OCI-LY7 (cell line): ENCODE data around the gene EXOG. TPM values are rescaled to one million over a fixed set of nuclear protein-coding genes. Genes with fewer than 3 reads are reported as not detected.

Source experiments
- BruUV-seq: library from RNA; stranded (reverse); fragments of 400-500 nt; replicated peaks from 2 replicates; lab custom pipeline; 2021; lab: Mats Ljungman, UMichigan
- CTCF ChIA-PET: fragments of 300-600 bp; sonication (Branson Sonifier 250); formaldehyde crosslinking; loops from one replicate; lab custom pipeline; 2022; ENCODE audit warnings: antibody characterized with exemption; ENCODE audit not compliant: unreplicated experiment; lab: Charles Lee
- POLR2A ChIA-PET: fragments of 300-600 bp; sonication (Branson Sonifier 250); formaldehyde crosslinking; loops from one replicate; lab custom pipeline; 2022; ENCODE audit warnings: antibody characterized with exemption; lab: Charles Lee
- DNase-seq: peaks from one replicate; pipeline ENCODE4 v3.0.0-alpha.2; 2015; ENCODE audit warnings: low spot score
- H2AFZ ChIP-seq: fragments of 200-600 bp; sonication (generic), shearing (Covaris generic); 2 replicates; pipeline ENCODE4 v1.6.1; 2014; ENCODE audit warnings: mild to moderate bottlenecking, antibody characterized with exemption, low read length, moderate library complexity
- H3K27ac ChIP-seq: fragments of 200-600 bp; sonication (generic); 2 replicates; pipeline ENCODE4 v1.5.1; 2014; ENCODE audit warnings: mixed run types, low read depth, mild to moderate bottlenecking, moderate library complexity, low read length, inconsistent platforms; ENCODE audit not compliant: poor library complexity, severe bottlenecking
- H3K36me3 ChIP-seq: fragments of 200-600 bp; sonication (generic); 2 replicates; pipeline ENCODE4 v1.6.1; 2014; ENCODE audit warnings: mild to moderate bottlenecking, antibody characterized with exemption, low read length, moderate library complexity, mixed read lengths; ENCODE audit not compliant: insufficient read depth
- H3K4me1 ChIP-seq: fragments of 200-600 bp; sonication (generic); 2 replicates; pipeline ENCODE4 v1.5.1; 2014; ENCODE audit warnings: mild to moderate bottlenecking, low read length; ENCODE audit not compliant: insufficient read depth, poor library complexity, severe bottlenecking
- H3K4me2 ChIP-seq: fragments of 200-600 bp; sonication (generic); 2 replicates; pipeline ENCODE4 v1.6.1; 2014; ENCODE audit warnings: mild to moderate bottlenecking, low read length
- H3K4me3 ChIP-seq: fragments of 200-600 bp; sonication (generic); 2 replicates; pipeline ENCODE4 v1.5.1; 2014; ENCODE audit warnings: mild to moderate bottlenecking, low read depth, low read length; ENCODE audit not compliant: poor library complexity, severe bottlenecking
- H3K79me2 ChIP-seq: fragments of 200-600 bp; sonication (generic); 2 replicates; pipeline ENCODE4 v1.6.1; 2016; ENCODE audit warnings: low read depth, mild to moderate bottlenecking, low read length, moderate library complexity, mixed read lengths; ENCODE audit not compliant: insufficient read depth
- H3K9me2 ChIP-seq: fragments of 200-600 bp; sonication (generic); 2 replicates; pipeline ENCODE4 v1.6.1; 2016; ENCODE audit warnings: mild to moderate bottlenecking, low read length, mixed read lengths; ENCODE audit not compliant: insufficient read depth
- H3K9me3 ChIP-seq: fragments of 200-600 bp; sonication (generic); 2 replicates; pipeline ENCODE4 v1.6.1; 2014; ENCODE audit warnings: mild to moderate bottlenecking, mixed run types, low read length, mixed read lengths
- H4K20me1 ChIP-seq: fragments of 200-600 bp; sonication (generic); 2 replicates; pipeline ENCODE4 v1.6.1; 2014; ENCODE audit warnings: mild to moderate bottlenecking, antibody characterized with exemption, low read length, moderate library complexity, mixed read lengths; ENCODE audit not compliant: insufficient read depth
- EZH2phosphoT487 ChIP-seq: fragments of 200-600 bp; sonication (generic); IDR thresholded peaks from 2 replicates; pipeline ENCODE4 v1.6.1; 2018; ENCODE audit warnings: low read depth, borderline replicate concordance, mild to moderate bottlenecking, mixed run types, antibody characterized with exemption, low read length, moderate library complexity, mixed read lengths
- intact Hi-C: fragments of 100-400 bp; cut with micrococcal nuclease; formaldehyde crosslinking; loops from one replicate; pipeline ENCODE4 v1.10.0; 2022; ENCODE audit not compliant: unreplicated experiment
- total RNA-seq, 2 experiments: library from RNA; depleted of rRNA in 1 of 2; stranded (reverse); fragments of >200 nt in 1 of 2; shearing (Covaris generic) in 1 of 2; gene quantifications; 2 replicates each; pipeline ENCODE4 v1.2.3, GENCODE V29; 2014 to 2022
- TF ChIP-seq, protein P1 (sequence below): fragments of 200-600 bp; sonication (generic); conservative IDR thresholded peaks from 2 replicates; pipeline ENCODE4 v1.5.1; 2014; ENCODE audit warnings: mild to moderate bottlenecking, antibody characterized with exemption, low read length, moderate library complexity, mixed read lengths

EXOG gene
- total RNA-seq, 2 experiments from 2014 or later: 30.7 to 41.2 TPM

DNA sequence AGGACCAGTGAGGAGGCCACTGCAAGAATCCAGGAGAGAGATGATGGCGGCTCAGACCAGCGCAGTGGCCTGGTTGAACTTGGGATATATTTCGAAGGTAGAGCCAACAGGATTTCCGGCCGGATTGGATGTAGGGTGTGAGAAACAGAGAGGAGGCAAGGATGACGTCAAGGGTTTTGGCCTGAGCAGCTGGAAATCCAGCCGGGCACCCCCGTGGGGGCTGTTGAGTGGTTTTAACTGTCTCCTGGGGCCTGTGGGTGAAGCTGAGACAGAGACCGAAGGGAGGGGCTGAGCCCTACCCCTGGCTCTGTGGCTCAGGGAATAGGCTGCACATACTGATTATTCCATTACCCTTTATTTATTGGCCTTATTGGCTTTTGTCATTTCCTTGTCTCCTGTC is 45.7 kb downstream of the EXOG start:
- Histone ChIP-seq H4K20me1 (no peaks in the 10 kb centered on the region), H3K27ac (no peak overlapping the region), H3K4me3 (no peak overlapping the region), H3K79me2 (no peaks in the 10 kb centered on the region), H3K4me2 (no peak overlapping the region), H3K9me3 (no peaks in the 10 kb centered on the region), H2AFZ (no peak overlapping the region), H3K9me2 (no peaks in the 10 kb centered on the region), H3K4me1 (no peaks in the 10 kb centered on the region), H3K36me3 (no peaks in the 10 kb centered on the region)
- no peak for TF ChIP-seq EZH2phosphoT487
- TF ChIP-seq, protein P1, sequence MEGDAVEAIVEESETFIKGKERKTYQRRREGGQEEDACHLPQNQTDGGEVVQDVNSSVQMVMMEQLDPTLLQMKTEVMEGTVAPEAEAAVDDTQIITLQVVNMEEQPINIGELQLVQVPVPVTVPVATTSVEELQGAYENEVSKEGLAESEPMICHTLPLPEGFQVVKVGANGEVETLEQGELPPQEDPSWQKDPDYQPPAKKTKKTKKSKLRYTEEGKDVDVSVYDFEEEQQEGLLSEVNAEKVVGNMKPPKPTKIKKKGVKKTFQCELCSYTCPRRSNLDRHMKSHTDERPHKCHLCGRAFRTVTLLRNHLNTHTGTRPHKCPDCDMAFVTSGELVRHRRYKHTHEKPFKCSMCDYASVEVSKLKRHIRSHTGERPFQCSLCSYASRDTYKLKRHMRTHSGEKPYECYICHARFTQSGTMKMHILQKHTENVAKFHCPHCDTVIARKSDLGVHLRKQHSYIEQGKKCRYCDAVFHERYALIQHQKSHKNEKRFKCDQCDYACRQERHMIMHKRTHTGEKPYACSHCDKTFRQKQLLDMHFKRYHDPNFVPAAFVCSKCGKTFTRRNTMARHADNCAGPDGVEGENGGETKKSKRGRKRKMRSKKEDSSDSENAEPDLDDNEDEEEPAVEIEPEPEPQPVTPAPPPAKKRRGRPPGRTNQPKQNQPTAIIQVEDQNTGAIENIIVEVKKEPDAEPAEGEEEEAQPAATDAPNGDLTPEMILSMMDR: no peak
- ChIA-PET CTCF (no interaction called here), POLR2A (no interaction called here)
- DNase-seq: no peak
- BruUV-seq: no TSS peak
- intact Hi-C loops: no loop called here

DNA sequence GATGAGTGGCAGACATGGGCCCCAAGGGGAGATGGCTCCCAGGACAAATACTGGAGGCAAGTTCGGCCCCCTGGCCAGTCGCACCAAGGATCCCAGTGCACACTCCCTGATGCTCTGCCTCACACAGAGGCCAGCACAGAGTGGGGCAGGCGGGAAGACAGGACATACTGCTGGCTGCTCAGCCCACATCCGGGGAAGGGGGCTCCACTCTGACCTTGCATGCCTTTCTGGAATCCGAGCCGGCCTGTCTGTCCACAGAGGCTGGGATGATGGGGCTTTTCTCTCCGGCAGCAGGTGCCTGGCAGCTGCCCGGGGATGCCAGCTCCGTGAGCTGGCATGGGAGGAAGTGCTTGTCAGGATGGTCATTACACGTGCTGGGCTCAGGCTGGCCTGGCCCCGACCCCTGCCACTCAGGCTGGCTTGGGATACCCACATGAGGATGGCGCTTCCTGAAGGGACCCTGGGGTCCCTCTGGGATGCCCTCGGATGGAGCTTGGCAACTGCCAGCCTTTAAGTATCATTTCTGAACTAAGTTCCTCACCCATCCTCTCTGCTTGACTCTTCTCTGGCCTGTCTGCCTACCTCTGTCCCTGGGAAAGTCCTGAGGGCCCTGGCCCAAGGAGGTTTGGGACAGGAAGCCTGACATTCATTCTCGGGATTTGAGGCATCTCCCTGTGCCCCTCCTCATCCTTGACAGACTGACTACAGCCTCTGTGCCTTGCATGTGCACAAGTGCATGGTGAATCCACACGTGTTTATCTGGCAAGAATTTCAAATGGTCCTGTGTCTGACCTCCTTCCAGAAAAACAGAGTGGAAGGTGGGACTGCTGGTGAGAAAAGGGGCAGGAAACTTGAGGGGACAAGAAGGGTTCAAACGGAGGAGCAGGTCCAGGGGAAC is 46.5 kb downstream of the EXOG start:
- Histone ChIP-seq H3K4me3 (no peak overlapping the region), H3K36me3 (no peaks in the 10 kb centered on the region), H3K4me1 (no peaks in the 10 kb centered on the region), H2AFZ (no peak overlapping the region), H3K9me2 (no peaks in the 10 kb centered on the region), H3K79me2 (no peaks in the 10 kb centered on the region), H4K20me1 (no peaks in the 10 kb centered on the region), H3K9me3 (no peaks in the 10 kb centered on the region), H3K4me2 (no peak overlapping the region), H3K27ac (no peak overlapping the region)
- TF ChIP-seq, protein P1: no peak
- no TSS peak for BruUV-seq
- ChIA-PET POLR2A (no interaction called here), CTCF (no interaction called here)
- no peak for DNase-seq
- intact Hi-C loops: no loop called here

DNA sequence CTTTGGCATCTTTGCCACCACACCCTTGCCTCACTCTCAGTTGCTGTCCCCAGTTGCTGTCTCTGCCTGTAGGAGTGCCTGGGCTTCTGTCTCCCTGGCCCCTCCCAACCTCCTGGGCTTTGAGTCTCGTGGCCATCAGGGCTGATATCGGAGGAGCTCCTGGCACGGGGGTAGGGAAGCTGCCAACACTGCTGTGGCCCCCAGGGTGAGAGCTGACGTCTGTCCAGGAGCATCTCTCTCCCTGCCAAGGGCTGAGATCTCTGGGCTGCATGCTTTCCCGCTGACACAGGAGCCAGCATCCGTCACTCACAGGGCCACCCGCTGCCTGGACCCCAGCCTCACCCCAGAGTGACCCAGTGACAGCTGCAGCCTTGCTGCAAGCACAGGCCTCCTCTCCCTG is 47.4 kb downstream of the EXOG start:
- BruUV-seq: no TSS peak
- Histone ChIP-seq H3K79me2 (no peaks in the 10 kb centered on the region), H2AFZ (no peak overlapping the region), H3K36me3 (no peaks in the 10 kb centered on the region), H3K4me1 (no peaks in the 10 kb centered on the region), H3K4me2 (no peak overlapping the region), H4K20me1 (no peaks in the 10 kb centered on the region), H3K27ac (no peak overlapping the region), H3K9me3 (no peaks in the 10 kb centered on the region), H3K9me2 (no peaks in the 10 kb centered on the region), H3K4me3 (no peak overlapping the region)
- no peak for DNase-seq
- intact Hi-C loops: no loop called here
- TF ChIP-seq, protein P1: no peak
- no peak for TF ChIP-seq EZH2phosphoT487
- POLR2A ChIA-PET: no interaction called here
- CTCF ChIA-PET: no interaction called here
